ENCODE measurements around the gene FFAR3. TPM values are rescaled to one million over a fixed set of nuclear protein-coding genes. Genes with fewer than 3 reads are reported as not detected.
"Not testable (repeated sequence)": the region's sequence is repeated elsewhere in the genome, so short reads cannot be mapped to it uniquely, and the experiment has no call there.

FFAR3 gene
- total and polyA plus RNA-seq, 2 donors (not counting 3 experiments of a cell fraction or from before 2014, with no cell fraction given), result not detected

- H4K20me1 ChIP-seq (replicated peaks; ENCODE audit: control insufficient read depth, extremely low read depth, insufficient read depth, low read length); dilution Hi-C loops (cut with MboI; ENCODE audit: extremely low pct_ligation_motif_present, low sequenced_read_pairs); H2AFZ ChIP-seq (ENCODE audit: low read depth, low read length); H3K27ac ChIP-seq (ENCODE audit: insufficient read depth, low read depth, low read length); H3K79me2 ChIP-seq (ENCODE audit: control insufficient read depth, insufficient read depth, low read length); FAIRE-seq; CTCF ChIA-PET; POLR2A ChIA-PET; H3K36me3 ChIP-seq (ENCODE audit: control insufficient read depth in 2 of 2, extremely low read depth in 1 of 2, insufficient read depth in 2 of 2, low read length in 2 of 2); DNase-seq (ENCODE audit: low read depth, low spot score); BruUV-seq (replicated peaks); H3K9ac ChIP-seq (replicated peaks; ENCODE audit: extremely low read depth, insufficient read depth, low read length); H3K4me2 ChIP-seq (ENCODE audit: insufficient read depth, low read length); intact Hi-C loops (cut with micrococcal nuclease); H3K4me1 ChIP-seq (ENCODE audit: control insufficient read depth, extremely low read depth, insufficient read depth, low read length); H3K4me3 ChIP-seq (replicated peaks in 1 of 3; ENCODE audit: insufficient read depth in 1 of 3, low read depth in 1 of 3, low read length in 3 of 3); H3K9me3 ChIP-seq (replicated peaks; ENCODE audit: control insufficient read depth, insufficient read depth, low read length); H3K9me1 ChIP-seq (replicated peaks; ENCODE audit: control insufficient read depth, extremely low read depth, insufficient read depth, low read length); H3K27me3 ChIP-seq (ENCODE audit: control insufficient read depth in 2 of 2, insufficient read depth in 2 of 2, low read length in 2 of 2): not testable (repeated sequence)
These were observed 15.8 kb downstream of the FFAR3 start for GRCh38 chr19:35374031-35374430.

- intact Hi-C loops (cut with micrococcal nuclease), result no loop called here
- POLR2A ChIA-PET, result no interaction called here
These were observed 17.4 kb downstream of the FFAR3 start for GRCh38 chr19:35375505-35376307.

More at GRCh38 chr19:35375505-35376307, 17.4 kb downstream of the FFAR3 start:
- H3K4me3 ChIP-seq (replicated peaks in 1 of 3; ENCODE audit: insufficient read depth in 1 of 3, low read depth in 1 of 3, low read length in 3 of 3), result no peak overlapping the region
- FAIRE-seq, result no peak
- H3K4me2 ChIP-seq (ENCODE audit: insufficient read depth, low read length), result no peak overlapping the region
- H3K4me1 ChIP-seq (ENCODE audit: control insufficient read depth, extremely low read depth, insufficient read depth, low read length), result no peaks in the 10 kb centered on the region
- no peaks in the 10 kb centered on the region for H3K79me2 ChIP-seq (ENCODE audit: control insufficient read depth, insufficient read depth, low read length)
- CTCF ChIA-PET, result no interaction called here
- BruUV-seq (replicated peaks), result no TSS peak
- DNase-seq (ENCODE audit: low read depth, low spot score), result no peak
- no peak overlapping the region for H3K27ac ChIP-seq (ENCODE audit: insufficient read depth, low read depth, low read length)
- no peaks in the 10 kb centered on the region for H3K36me3 ChIP-seq (ENCODE audit: control insufficient read depth in 2 of 2, extremely low read depth in 1 of 2, insufficient read depth in 2 of 2, low read length in 2 of 2)
- TF ChIP-seq POLR2A (IDR thresholded peaks at IDR 0.05; ENCODE audit: low read depth, low read length), result no peak
- no peak for TF ChIP-seq MAX (IDR thresholded peaks at IDR 0.05; ENCODE audit: insufficient read depth, insufficient read length)
- no peak for TF ChIP-seq CTCF (IDR thresholded peaks at IDR 0.05; ENCODE audit: extremely low read depth in 1 of 2, insufficient read depth in 1 of 2, low read depth in 1 of 2, low read length in 2 of 2)
- TF ChIP-seq MYC (IDR thresholded peaks at IDR 0.05; ENCODE audit: low read depth, low read length), result no peak
- no peak for TF ChIP-seq POLR2AphosphoS5 (IDR thresholded peaks at IDR 0.05; ENCODE audit: insufficient read depth, low read depth, low read length)
- no peak for TF ChIP-seq FOS (IDR thresholded peaks at IDR 0.05; ENCODE audit: borderline replicate concordance, insufficient read depth, low read length)
- TF ChIP-seq EZH2 (IDR thresholded peaks at IDR 0.05; ENCODE audit: borderline replicate concordance, low read depth, low read length, severe bottlenecking), result no peak
- TF ChIP-seq GATA2 (IDR thresholded peaks at IDR 0.05; ENCODE audit: insufficient read depth, insufficient read length, low read depth, low read length), result no peak
- TF ChIP-seq JUN (IDR thresholded peaks at IDR 0.05; ENCODE audit: borderline replicate concordance, insufficient read depth, insufficient read length, low read depth), result no peak
- no peak overlapping the region for H2AFZ ChIP-seq (ENCODE audit: low read depth, low read length)
- H4K20me1 ChIP-seq (replicated peaks; ENCODE audit: control insufficient read depth, extremely low read depth, insufficient read depth, low read length), result no peaks in the 10 kb centered on the region
- no peak overlapping the region for H3K9ac ChIP-seq (replicated peaks; ENCODE audit: extremely low read depth, insufficient read depth, low read length)
- H3K9me3 ChIP-seq (replicated peaks; ENCODE audit: control insufficient read depth, insufficient read depth, low read length), result no peaks in the 10 kb centered on the region
- dilution Hi-C loops (cut with MboI; ENCODE audit: extremely low pct_ligation_motif_present, low sequenced_read_pairs), result no loop called here
- H3K9me1 ChIP-seq (replicated peaks; ENCODE audit: control insufficient read depth, extremely low read depth, insufficient read depth, low read length), result no peaks in the 10 kb centered on the region
- H3K27me3 ChIP-seq (ENCODE audit: control insufficient read depth in 2 of 2, insufficient read depth in 2 of 2, low read length in 2 of 2), result peaks cover 0 to 3% of the 10 kb centered on the region in 2 experiments

All from endothelial cell of umbilical vein (primary cell).